ENCODE results near the gene TIMM44. TPM values are rescaled to one million over a fixed set of nuclear protein-coding genes. Genes with fewer than 3 reads are reported as not detected.

The TIMM44 gene
- total and polyA plus RNA-seq, 9 donors, result 29.8 to 110 (median 50.3) TPM

GRCh38 chr19:7928334-7928706 is 15.1 kb downstream of the TIMM44 start:
- DNase-seq, result peak; percentile 33 to 56 (median 52)
- Histone ChIP-seq H3K4me3 (no peak overlapping the region), H3K36me3 (no peaks in the 10 kb centered on the region), H3K27me3 (no peaks in the 10 kb centered on the region), H3K4me1 (ENCODE audit: insufficient read depth) (peaks cover 31% of the 10 kb centered on the region), H3K27ac (peak overlapping the region; percentile 70 to 88), H3K9me3 (no peaks in the 10 kb centered on the region)
- 32 to 40% (median 33%) methylated on average over 9 of the region's 9 CpGs for WGBS, 3 donors
- intact Hi-C loops (cut with DNase I), result no loop called here
- TF ChIP-seq CTCF (IDR thresholded peaks at IDR 0.05) (no peak), POLR2A (IDR thresholded peaks at IDR 0.05) (no peak), EP300 (IDR thresholded peaks at IDR 0.05) (no peak)

DNA sequence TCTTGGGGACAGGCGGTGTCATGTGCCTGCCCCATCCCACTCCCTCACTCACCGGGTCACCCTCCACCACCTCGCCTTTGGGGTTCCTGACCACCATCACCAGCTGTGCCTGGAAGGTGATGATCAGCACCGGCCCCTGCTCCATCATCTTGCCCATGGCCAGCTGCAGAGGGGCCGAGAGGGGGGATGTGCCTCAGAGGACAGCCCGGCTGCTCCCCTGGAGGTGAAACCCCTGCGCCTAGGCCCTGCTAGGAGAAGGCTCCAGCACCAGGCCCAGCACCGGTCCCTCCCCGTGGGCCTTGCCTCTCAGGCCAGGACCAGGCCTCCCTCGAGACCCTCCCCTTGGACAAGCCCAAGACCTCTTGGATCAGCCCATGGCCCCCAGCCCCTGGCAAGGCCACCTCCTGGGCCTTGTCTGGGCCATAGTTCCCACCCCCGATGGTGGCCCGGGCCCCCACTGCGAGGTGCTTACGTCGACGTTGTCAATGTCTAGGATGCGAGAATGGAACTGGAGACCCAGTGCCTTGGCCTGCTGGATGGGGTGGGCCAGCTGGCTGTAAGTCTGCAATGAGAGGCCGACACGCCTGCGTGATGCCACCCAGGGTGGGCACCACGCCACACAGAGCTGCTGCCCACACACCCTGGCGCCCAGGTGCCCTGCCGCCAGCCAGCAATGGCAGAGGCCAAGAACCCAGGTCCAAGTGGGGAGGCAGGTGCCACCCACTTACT is 15.7 kb downstream of the TIMM44 start:
- TF ChIP-seq EP300 (IDR thresholded peaks at IDR 0.05) (no peak), CTCF (IDR thresholded peaks at IDR 0.05) (no peak)
- peak; percentile 35 to 65 (median 57) for DNase-seq
- no peaks in the 10 kb centered on the region for H3K9me3 ChIP-seq
- H3K36me3 ChIP-seq, result no peaks in the 10 kb centered on the region
- WGBS, 3 donors, result 85 to 88% (median 86%) methylated on average over 23 of the region's 23 CpGs
- intact Hi-C loops (cut with DNase I), result no loop called here
- no peak overlapping the region for H3K4me3 ChIP-seq
- H3K27me3 ChIP-seq, result no peaks in the 10 kb centered on the region
- peaks cover 31% of the 10 kb centered on the region for H3K4me1 ChIP-seq (ENCODE audit: insufficient read depth)
- peak overlapping the region; percentile 70 to 88 for H3K27ac ChIP-seq

- Histone ChIP-seq H3K27me3 (no peaks in the 10 kb centered on the region), H3K4me1 (ENCODE audit: insufficient read depth) (peaks cover 35% of the 10 kb centered on the region), H3K27ac (peak overlapping the region; percentile 70 to 88), H3K9me3 (no peaks in the 10 kb centered on the region), H3K4me3 (peak overlapping the region; percentile 41), H3K36me3 (no peaks in the 10 kb centered on the region)
- WGBS, 3 donors, result 20 to 46% (median 31%) methylated on average over 20 to 32 of the region's 32 CpGs
- peak; percentile 48 to 67 (median 60) for DNase-seq
- TF ChIP-seq POLR2A (IDR thresholded peaks at IDR 0.05) (no peak), EP300 (IDR thresholded peaks at IDR 0.05) (no peak), CTCF (IDR thresholded peaks at IDR 0.05) (no peak)
- intact Hi-C loops (cut with DNase I), result no loop called here
These were observed 16.5 kb downstream of the TIMM44 start for GRCh38 chr19:7926727-7927604.

- H3K27me3 ChIP-seq, result no peaks in the 10 kb centered on the region
These were observed 17.3 kb downstream of the TIMM44 start, which contains the start of gene CTXN1 for GRCh38 chr19:7926021-7926726. CTXN1 (minus strand) TSS chr19:7926135; CDS start chr19:7925538, 597 bp downstream.

More at GRCh38 chr19:7926021-7926726, 17.3 kb downstream of the TIMM44 start, which contains the start of gene CTXN1:
- peaks cover 42% of the 10 kb centered on the region for H3K4me1 ChIP-seq (ENCODE audit: insufficient read depth)
- no peaks in the 10 kb centered on the region for H3K36me3 ChIP-seq
- TF ChIP-seq EP300 (IDR thresholded peaks at IDR 0.05) (no peak), CTCF (IDR thresholded peaks at IDR 0.05) (peak in 2 of 3 donors; percentile 38 to 42)
- peak within 1 kb of the TSS; percentile 25 to 88 for H3K27ac ChIP-seq
- H3K9me3 ChIP-seq, result no peaks in the 10 kb centered on the region
- H3K4me3 ChIP-seq, result peak within 1 kb of the TSS; percentile 41
- 1 to 7% (median 4%) methylated on average over 15 to 65 of the region's 65 CpGs for WGBS, 3 donors
- DNase-seq, result peak; percentile 78 to 91 (median 87)
- intact Hi-C loops (cut with DNase I), result no loop called here

All from ovary (tissue), 9 donors.